HepG2 (cell line): ENCODE data around the gene RAMP3. TPM values are rescaled to one million over a fixed set of nuclear protein-coding genes. Genes with fewer than 3 reads are reported as not detected.

ENCODE experiments used
- ATAC-seq: fragments of 200-7000 bp; cut with Tn5 transposase; 3 replicates; pipeline ENCODE4 v1.9.1; 2020; ENCODE audit warnings: mild to moderate bottlenecking, moderate library complexity
- BruUV-seq: library from RNA; stranded (reverse); fragments of 400-500 nt; replicated peaks from 2 replicates; lab custom pipeline; 2021; lab: Mats Ljungman, UMichigan
- CTCF ChIA-PET: fragments of 300-600 bp; formaldehyde crosslinking; extraction: SDS; loops from one replicate; lab custom pipeline; 2021; ENCODE audit warnings: low total read pairs, inconsistent platforms, low intra/inter-chr PET ratio; lab: Yijun Ruan, JAX
- POLR2A ChIA-PET: fragments of 350-600 bp; sonication (Branson Sonifier 250); formaldehyde crosslinking; loops from one replicate; lab custom pipeline; 2020; ENCODE audit warnings: antibody characterized with exemption, inconsistent platforms; lab: Yijun Ruan, JAX
- DNase-seq: peaks from one replicate; pipeline ENCODE4 v3.0.0-alpha.2; 2015; ENCODE audit warnings: low spot score
- FAIRE-seq: peaks from 3 replicates; lab custom pipeline; 2011; peaks lifted over from hg19 to GRCh38; lab: Jason Lieb, UNC
- H2AFZ ChIP-seq: one replicate; pipeline ENCODE4 v1.6.1; 2011; ENCODE audit warnings: low read length, inconsistent platforms
- H3K27ac ChIP-seq: fragments of 300-600 bp; 3 replicates; pipeline ENCODE4 v1.8.0; 2011; ENCODE audit warnings: mixed run types, mild to moderate bottlenecking, mixed read lengths, low read length, inconsistent platforms; ENCODE audit not compliant: insufficient read depth; ENCODE audit errors: extremely low read length
- H3K27me3 ChIP-seq, 2 experiments: fragments of 200-600 bp in 1 of 2; 2 replicates in 1 of 2; 3 replicates in 1 of 2; pipeline versions ENCODE4 v1.6.0 to v1.8.0; 2011; ENCODE audit warnings: low read length in 2 of 2, mild to moderate bottlenecking in 2 of 2, moderate library complexity in 2 of 2, inconsistent platforms in 1 of 2; ENCODE audit not compliant: insufficient read depth in 2 of 2, control insufficient read depth in 1 of 2
- H3K36me3 ChIP-seq, 2 experiments: fragments of 200-600 bp in 1 of 2; replicated peaks in 1 of 2; 2 replicates in 1 of 2; 3 replicates in 1 of 2; pipeline versions ENCODE4 v1.5.1 to v1.8.0; 2011; ENCODE audit warnings: low read length in 2 of 2, inconsistent platforms in 1 of 2; ENCODE audit not compliant: insufficient read depth in 2 of 2, control insufficient read depth in 1 of 2
- H3K4me1 ChIP-seq: 2 replicates; pipeline ENCODE4 v1.5.1; 2012; ENCODE audit warnings: low read length, inconsistent platforms; ENCODE audit not compliant: insufficient read depth
- H3K4me2 ChIP-seq: 2 replicates; pipeline ENCODE4 v1.6.0; 2011; ENCODE audit warnings: low read depth, low read length, inconsistent platforms
- H3K4me3 ChIP-seq, 3 experiments: fragments of 200-600 bp in 1 of 3; sonication (generic), shearing (Covaris generic) in 1 of 3; replicated peaks in 1 of 3; 2 replicates each; pipeline ENCODE4 v1.5.1; 2011 to 2016; ENCODE audit warnings: low read length in 3 of 3, inconsistent platforms in 2 of 3, low read depth in 2 of 3, mild to moderate bottlenecking in 2 of 3, control low read depth in 1 of 3, mixed read lengths in 1 of 3; ENCODE audit not compliant: insufficient read depth in 1 of 3
- H3K79me2 ChIP-seq: one replicate; pipeline ENCODE4 v1.6.1; 2011; ENCODE audit warnings: low read length, inconsistent platforms; ENCODE audit not compliant: insufficient read depth
- H3K9ac ChIP-seq: 2 replicates; pipeline ENCODE4 v1.6.0; 2011; ENCODE audit warnings: mild to moderate bottlenecking, low read depth, low read length, inconsistent platforms; ENCODE audit not compliant: insufficient read depth
- H3K9me3 ChIP-seq: 2 replicates; pipeline ENCODE4 v1.5.1; 2012; ENCODE audit warnings: mild to moderate bottlenecking, low read length
- H4K20me1 ChIP-seq: 2 replicates; pipeline ENCODE4 v1.6.0; 2011; ENCODE audit warnings: inconsistent platforms, mild to moderate bottlenecking, low read length, moderate library complexity; ENCODE audit not compliant: insufficient read depth
- FOSL2 ChIP-seq: sonication (generic); formaldehyde crosslinking; IDR thresholded peaks from 2 replicates; pipeline ENCODE4 v1.4.0; 2020; ENCODE audit warnings: missing genetic modification reagents
- KAT7 ChIP-seq: IDR thresholded peaks from 2 replicates; pipeline ENCODE4 v1.6.1; 2018; ENCODE audit warnings: borderline replicate concordance, missing compliant biosample characterization
- KLF6 ChIP-seq: IDR thresholded peaks from 2 replicates; pipeline ENCODE4 v1.8.0; 2016; ENCODE audit warnings: missing biosample characterization, missing genetic modification reagents
- MAFF ChIP-seq: IDR thresholded peaks from 2 replicates; pipeline ENCODE4 v1.6.1; 2011; ENCODE audit warnings: low read depth, low read length, improper control_type of control experiment
- NFE2L1 ChIP-seq: sonication (generic); formaldehyde crosslinking; IDR thresholded peaks from 2 replicates; pipeline ENCODE4 v1.4.0; 2020; ENCODE audit warnings: missing genetic modification reagents, mild to moderate bottlenecking, borderline replicate concordance
- NR2F1 ChIP-seq, 2 experiments: fragments of 450-650 bp in 1 of 2; formaldehyde crosslinking in 1 of 2; IDR thresholded peaks; 2 replicates each; pipeline versions ENCODE4 v1.5.0 to v1.6.1; 2016 to 2020; ENCODE audit warnings: mild to moderate bottlenecking in 1 of 2, missing compliant biosample characterization in 1 of 2, missing genetic modification reagents in 1 of 2, moderate library complexity in 1 of 2
- RBAK ChIP-seq: sonication (generic); formaldehyde crosslinking; IDR thresholded peaks from 2 replicates; pipeline ENCODE4 v1.5.1; 2020; ENCODE audit warnings: mild to moderate bottlenecking, missing genetic modification reagents
- SRSF9 ChIP-seq: fragments of 200-400 bp; formaldehyde crosslinking; IDR thresholded peaks from 2 replicates; pipeline ENCODE4 v1.6.1; 2018; ENCODE audit warnings: borderline replicate concordance, mild to moderate bottlenecking, low read depth, low read length; ENCODE audit not compliant: insufficient read depth, poor library complexity, severe bottlenecking
- TBX3 ChIP-seq: fragments of 450-650 bp; IDR thresholded peaks from 2 replicates; pipeline ENCODE4 v1.6.1; 2017; ENCODE audit warnings: antibody characterized with exemption, mild to moderate bottlenecking, inconsistent platforms, borderline replicate concordance
- ZNF160 ChIP-seq: sonication (generic); formaldehyde crosslinking; IDR thresholded peaks from 2 replicates; pipeline ENCODE4 v1.8.0; 2022; ENCODE audit warnings: mild to moderate bottlenecking, inconsistent platforms, missing genetic modification reagents
- ZNF225 ChIP-seq: sonication (generic); formaldehyde crosslinking; IDR thresholded peaks from 2 replicates; pipeline ENCODE4 v1.4.0; 2020; ENCODE audit warnings: mild to moderate bottlenecking, missing genetic modification reagents
- ZNF251 ChIP-seq: sonication (generic); formaldehyde crosslinking; IDR thresholded peaks from 2 replicates; pipeline ENCODE4 v1.9.0; 2021; ENCODE audit warnings: mild to moderate bottlenecking, missing genetic modification reagents
- ZNF367 ChIP-seq: sonication (generic); formaldehyde crosslinking; IDR thresholded peaks from 2 replicates; pipeline ENCODE4 v1.4.0; 2020; ENCODE audit warnings: missing genetic modification reagents, borderline replicate concordance
- ZNF530 ChIP-seq: sonication (generic); formaldehyde crosslinking; IDR thresholded peaks from 2 replicates; pipeline ENCODE4 v1.5.0; 2020; ENCODE audit warnings: low read depth, mild to moderate bottlenecking, missing genetic modification reagents
- ZNF547 ChIP-seq: sonication (generic); formaldehyde crosslinking; IDR thresholded peaks from 2 replicates; pipeline ENCODE4 v1.5.1; 2020; ENCODE audit warnings: mild to moderate bottlenecking, missing genetic modification reagents
- ZNF607 ChIP-seq: sonication (generic); formaldehyde crosslinking; IDR thresholded peaks from 2 replicates; pipeline ENCODE4 v1.5.1; 2020; ENCODE audit warnings: missing genetic modification reagents, mild to moderate bottlenecking, borderline replicate concordance
- ZSCAN22 ChIP-seq: sonication (generic); formaldehyde crosslinking; IDR thresholded peaks from 2 replicates; pipeline ENCODE4 v1.4.0; 2020; ENCODE audit warnings: mild to moderate bottlenecking, missing genetic modification reagents
- WGBS: methylation state at CpG from one replicate; pipeline ENCODE4 v1.1.6; 2017; ENCODE audit warnings: low lambda C conversion rate; 5-methylcytosine and 5-hydroxymethylcytosine counted together
- in situ Hi-C: cut with HindIII; loops from 2 replicates; pipeline ENCODE4 v1.10.0; 2017; ENCODE audit warnings: low pct_unique_long_range_greater_than_20kb; ENCODE audit not compliant: extremely low pct_ligation_motif_present
- intact Hi-C: fragments of 100-400 bp; cut with micrococcal nuclease; formaldehyde crosslinking; loops from one replicate; pipeline ENCODE4 v1.10.0; 2022; ENCODE audit not compliant: unreplicated experiment
- polyA plus RNA-seq, 8 experiments: library from polyadenylated mRNA; depleted of rRNA in 3 of 8; stranded (reverse) in 7 of 8; unstranded in 1 of 8; fragments of >200 nt; fragmentation: Illumina TruSeq in 4 of 8; extraction: Trizol in 4 of 8; gene quantifications; 2 replicates each; pipeline versions ENCODE4 v1.2.1 to v1.2.3, GENCODE V29; 2011 to 2016; ENCODE audit warnings: low read depth in 4 of 8, missing spikeins in 1 of 8, mixed read lengths in 1 of 8; ENCODE audit not compliant: insufficient read depth in 1 of 8
- total RNA-seq, 5 experiments: library from RNA; depleted of rRNA; stranded (reverse); fragments of >200 nt; fragmentation: Illumina TruSeq; extraction: Trizol; gene quantifications; 2 replicates each; pipeline ENCODE4 v1.2.3, GENCODE V29; 2016; ENCODE audit warnings: low read depth in 1 of 5
- TF ChIP-seq, protein P1 (sequence below): sonication (generic); formaldehyde crosslinking; conservative IDR thresholded peaks from 2 replicates; pipeline ENCODE4 v1.8.0; 2022; ENCODE audit warnings: mild to moderate bottlenecking, moderate library complexity, missing genetic modification reagents

The RAMP3 gene
- total and polyA plus RNA-seq, 2 of the 13 experiments (the other 11 are each of a cell fraction or from before 2014, with no cell fraction given) = not detected

- ChIA-PET CTCF (no interaction called here), POLR2A (interaction anchor here (1.0 kb wide), 1 partner anchor 32 kb away, joined by 4 read pairs; the partner anchor contains the start of gene TBRG4)
- FAIRE-seq (no peak), DNase-seq (peak; percentile 31), ATAC-seq (peak; percentile 25; the same call in 1 of the 3 replicates)
- Histone ChIP-seq H3K36me3 (no peaks in the 10 kb centered on the region), H3K4me3 (no peak overlapping the region), H3K4me2 (no peak overlapping the region), H3K9me3 (no peaks in the 10 kb centered on the region), H3K4me1 (no peaks in the 10 kb centered on the region), H3K9ac (no peak overlapping the region), H3K79me2 (no peaks in the 10 kb centered on the region), H3K27me3 (peaks cover 3 to 20% of the 10 kb centered on the region in 2 experiments; a peak in 2 of 5 replicates), H3K27ac (no peak overlapping the region), H4K20me1 (no peaks in the 10 kb centered on the region), H2AFZ (no peak overlapping the region)
- no TSS peak for BruUV-seq
- intact Hi-C loops (no loop called here), in situ Hi-C loops (no loop called here)
- WGBS = 13% methylated on average over 4 of the region's 4 CpGs
- no peak for TF ChIP-seq ZNF367 (CRISPR knock-in tag)
- TF ChIP-seq SRSF9 = no peak
- TF ChIP-seq FOSL2 (CRISPR knock-in tag) = peak; percentile 77
- TF ChIP-seq MAFF = 0 out of 2 replicates have a peak, but pooled peaks have one; percentile 8
- TF ChIP-seq TBX3 = peak; percentile 12; the same call in 1 of the 2 replicates
- TF ChIP-seq ZNF607 (CRISPR knock-in tag) = no peak
- 0 out of 2 replicates have a peak, but pooled peaks have one; percentile 30 for TF ChIP-seq KLF6 (CRISPR knock-in tag)
- TF ChIP-seq ZNF225 (CRISPR knock-in tag) = no peak
- TF ChIP-seq NFE2L1 (CRISPR knock-in tag) = no peak
Measured at GRCh38 chr7:45143616-45144015, 14.0 kb upstream of the RAMP3 start.

DNA sequence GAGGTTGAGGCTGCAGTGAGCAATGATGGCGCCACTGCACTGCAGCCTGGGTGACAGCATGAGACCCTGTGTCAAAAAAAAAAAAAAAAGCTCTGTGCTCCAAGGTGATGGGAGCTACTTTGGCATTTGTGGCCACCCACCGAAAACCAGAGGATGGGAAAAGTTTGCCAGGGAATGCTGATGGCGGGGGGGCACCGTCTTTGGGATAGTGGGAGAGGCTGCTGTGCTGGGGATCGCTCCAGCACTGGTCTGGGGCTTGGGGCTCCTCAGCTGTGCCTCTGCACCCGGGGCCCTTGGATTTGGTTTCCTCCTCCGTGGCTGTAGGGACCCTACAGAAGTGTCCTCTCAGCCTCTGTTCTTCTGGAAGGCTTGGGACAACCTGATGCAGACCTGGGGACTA, 11.7 kb upstream of the RAMP3 start:
- no peak overlapping the region for H3K27ac ChIP-seq
- no peaks in the 10 kb centered on the region for H3K4me1 ChIP-seq
- no peak for TF ChIP-seq NR2F1 (CRISPR knock-in tag; IDR thresholded peaks at IDR 0.05)
- no peak for TF ChIP-seq ZNF251 (CRISPR knock-in tag)
- no peak for TF ChIP-seq ZNF160 (CRISPR knock-in tag)
- TF ChIP-seq, protein P1, sequence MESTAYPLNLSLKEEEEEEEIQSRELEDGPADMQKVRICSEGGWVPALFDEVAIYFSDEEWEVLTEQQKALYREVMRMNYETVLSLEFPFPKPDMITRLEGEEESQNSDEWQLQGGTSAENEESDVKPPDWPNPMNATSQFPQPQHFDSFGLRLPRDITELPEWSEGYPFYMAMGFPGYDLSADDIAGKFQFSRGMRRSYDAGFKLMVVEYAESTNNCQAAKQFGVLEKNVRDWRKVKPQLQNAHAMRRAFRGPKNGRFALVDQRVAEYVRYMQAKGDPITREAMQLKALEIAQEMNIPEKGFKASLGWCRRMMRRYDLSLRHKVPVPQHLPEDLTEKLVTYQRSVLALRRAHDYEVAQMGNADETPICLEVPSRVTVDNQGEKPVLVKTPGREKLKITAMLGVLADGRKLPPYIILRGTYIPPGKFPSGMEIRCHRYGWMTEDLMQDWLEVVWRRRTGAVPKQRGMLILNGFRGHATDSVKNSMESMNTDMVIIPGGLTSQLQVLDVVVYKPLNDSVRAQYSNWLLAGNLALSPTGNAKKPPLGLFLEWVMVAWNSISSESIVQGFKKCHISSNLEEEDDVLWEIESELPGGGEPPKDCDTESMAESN (CRISPR knock-in tag) = no peak
- no peak for TF ChIP-seq ZSCAN22
- TF ChIP-seq KAT7 (CRISPR knock-in tag) = no peak
- TF ChIP-seq ZNF530 (CRISPR knock-in tag) = no peak
- TF ChIP-seq ZNF547 (CRISPR knock-in tag) = no peak
- no peak for TF ChIP-seq RBAK
- ChIA-PET POLR2A (no interaction called here), CTCF (no interaction called here)
- no peak overlapping the region for H2AFZ ChIP-seq
- no peaks in the 10 kb centered on the region for H4K20me1 ChIP-seq
- H3K36me3 ChIP-seq = no peaks in the 10 kb centered on the region
- ATAC-seq (no peak), FAIRE-seq (no peak), DNase-seq (no peak)
- H3K27me3 ChIP-seq = peaks cover 4 to 37% of the 10 kb centered on the region in 2 experiments; a peak in 3 of 5 replicates
- in situ Hi-C loops (no loop called here), intact Hi-C loops (no loop called here)
- H3K4me3 ChIP-seq = no peak overlapping the region
- no peak overlapping the region for H3K4me2 ChIP-seq
- no peaks in the 10 kb centered on the region for H3K9me3 ChIP-seq
- no peak overlapping the region for H3K9ac ChIP-seq
- no TSS peak for BruUV-seq
- H3K79me2 ChIP-seq = no peaks in the 10 kb centered on the region
- WGBS = 46% methylated on average over 5 of the region's 7 CpGs
